GM10847 (cell line): ENCODE results near the gene NRXN3.

Experiments used
- POLR2A ChIP-seq: IDR thresholded peaks from 2 replicates; pipeline ENCODE4 v1.6.1; 2011; ENCODE audit not compliant: insufficient read length; ENCODE audit errors: extremely low read depth

The NRXN3 gene

GRCh38 chr14:79586989-79587598 lies 1416.9 kb downstream of the NRXN3 start:
- no peak for TF ChIP-seq POLR2A

- TF ChIP-seq POLR2A = no peak
Measured at GRCh38 chr14:79587875-79588274, 1417.7 kb downstream of the NRXN3 start.

GRCh38 chr14:79588398-79588797 lies 1418.2 kb downstream of the NRXN3 start:
- TF ChIP-seq POLR2A = no peak

DNA sequence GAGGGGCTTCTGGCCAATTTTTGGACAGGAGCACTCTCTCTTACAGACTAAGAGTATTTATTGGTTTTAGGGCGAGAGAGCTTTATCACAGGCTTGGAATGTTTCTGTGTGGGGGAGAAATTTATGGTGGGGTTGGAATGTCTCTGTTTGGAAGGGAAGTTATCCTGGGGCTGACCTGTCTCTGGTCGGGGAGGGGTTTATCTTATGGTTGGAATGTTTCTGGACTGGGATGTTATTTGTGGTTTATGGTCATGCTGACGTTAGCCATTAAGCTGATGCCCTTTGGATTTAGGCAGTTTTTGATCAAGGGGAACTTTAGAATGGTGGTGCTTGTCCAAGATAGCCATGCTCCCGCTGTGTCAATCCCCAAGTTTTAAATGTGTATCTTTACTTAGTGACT lies 1426.4 kb downstream of the NRXN3 start:
- TF ChIP-seq POLR2A = no peak

GRCh38 chr14:79597566-79597965 lies 1427.4 kb downstream of the NRXN3 start:
- no peak for TF ChIP-seq POLR2A

GRCh38 chr14:79598339-79598738 lies 1428.2 kb downstream of the NRXN3 start:
- no peak for TF ChIP-seq POLR2A

DNA sequence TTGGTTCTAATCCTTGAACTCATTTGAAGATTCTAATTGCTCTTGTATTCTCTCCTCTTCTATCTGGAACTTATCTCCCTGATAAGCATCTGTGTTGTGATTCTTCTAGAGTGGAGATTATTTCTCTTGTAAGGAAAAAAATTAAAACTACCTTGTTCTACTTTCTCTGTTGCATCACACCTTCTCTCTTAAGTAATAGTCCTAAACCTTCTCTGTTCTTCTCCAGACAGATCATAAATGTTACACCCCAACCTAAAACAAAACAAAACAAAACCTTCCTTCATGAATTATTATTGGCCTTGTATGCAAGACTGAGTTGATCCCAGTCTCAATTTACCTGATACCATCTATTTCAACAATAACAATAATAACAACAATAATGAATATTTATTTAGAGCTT lies 1429.1 kb downstream of the NRXN3 start:
- TF ChIP-seq POLR2A = no peak

- no peak for TF ChIP-seq POLR2A
Measured at GRCh38 chr14:79600406-79600805, 1430.2 kb downstream of the NRXN3 start.

GRCh38 chr14:79601579-79601978 lies 1431.4 kb downstream of the NRXN3 start:
- no peak for TF ChIP-seq POLR2A

DNA sequence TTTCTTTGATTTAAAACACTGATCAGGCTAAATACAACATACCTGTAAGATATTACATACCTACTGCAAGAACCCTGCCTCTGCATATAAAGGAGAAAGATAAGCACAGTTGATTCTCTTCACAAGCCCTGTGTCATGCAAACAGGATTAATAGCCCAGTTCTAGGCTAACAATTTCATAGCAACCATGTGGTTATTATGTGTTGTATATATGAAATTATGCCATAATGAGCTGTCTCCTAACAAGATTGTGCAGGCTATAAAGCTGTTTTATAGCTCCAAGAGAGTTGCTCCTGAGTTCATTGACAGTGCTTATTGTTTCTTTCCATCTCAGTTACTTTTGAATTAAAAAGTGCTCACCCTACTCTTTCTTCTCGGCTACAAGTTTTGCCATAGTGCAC lies 1431.9 kb downstream of the NRXN3 start:
- TF ChIP-seq POLR2A = no peak

- no peak for TF ChIP-seq POLR2A
Measured at GRCh38 chr14:79602742-79603141, 1432.6 kb downstream of the NRXN3 start.

- TF ChIP-seq POLR2A = no peak
Measured at GRCh38 chr14:79605849-79606248, 1435.7 kb downstream of the NRXN3 start.

DNA sequence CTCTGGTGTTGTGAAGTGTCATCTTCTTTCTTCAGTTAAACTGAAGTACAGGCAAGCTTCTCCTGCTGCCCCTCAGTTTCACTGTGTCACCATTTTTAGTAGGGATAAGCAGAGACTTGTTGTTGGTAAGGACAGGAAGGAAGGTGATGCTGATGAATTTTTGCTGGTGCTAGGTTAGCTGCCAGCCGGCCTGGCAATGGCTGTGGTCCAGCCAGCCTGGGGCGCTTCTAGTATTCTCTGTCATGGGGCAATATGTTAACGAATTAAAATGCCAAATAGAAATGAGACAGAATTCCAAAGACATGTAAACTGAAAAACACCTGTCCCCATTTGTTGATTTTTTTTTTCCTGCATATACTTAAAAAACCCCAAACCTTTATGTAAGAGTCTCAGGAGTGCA lies 1438.3 kb downstream of the NRXN3 start:
- no peak for TF ChIP-seq POLR2A

DNA sequence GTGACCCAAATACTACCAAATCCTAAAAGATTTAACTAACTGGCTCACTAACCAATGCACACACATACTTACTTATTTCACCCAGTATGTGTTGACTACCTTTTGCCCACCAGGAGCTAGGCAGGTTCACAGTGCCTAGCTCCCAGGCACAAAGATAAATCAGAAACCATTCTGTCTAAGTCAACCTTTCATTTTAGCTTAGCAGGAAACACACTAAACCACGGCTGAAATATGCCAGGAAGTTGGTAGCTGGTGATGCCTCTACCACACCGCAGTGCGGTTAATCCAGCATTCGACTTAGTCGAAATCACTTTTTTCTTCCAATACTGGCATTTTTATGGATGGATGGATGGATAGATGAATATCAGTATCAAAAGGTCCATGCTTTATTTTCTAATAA lies 1443.5 kb downstream of the NRXN3 start:
- TF ChIP-seq POLR2A = no peak

DNA sequence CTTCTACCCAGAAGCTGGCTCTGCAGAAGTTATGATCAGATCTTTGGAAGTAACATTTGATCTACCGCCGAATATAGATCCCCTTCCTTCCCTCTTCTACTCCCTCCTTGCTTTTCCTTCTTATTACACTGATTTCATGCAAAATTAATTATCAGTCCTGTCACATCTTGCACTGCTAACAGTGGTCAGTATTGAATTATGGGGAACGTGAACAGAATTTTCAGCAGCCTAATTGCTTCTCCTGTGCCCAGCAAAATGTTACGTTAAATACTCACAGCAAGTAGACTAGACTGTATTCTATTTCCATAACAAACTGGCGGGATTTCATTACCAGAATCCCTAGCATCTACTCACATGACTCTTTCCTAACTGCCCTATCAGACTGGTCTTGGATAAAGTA lies 1444.3 kb downstream of the NRXN3 start:
- TF ChIP-seq POLR2A = no peak

- TF ChIP-seq POLR2A = no peak
Measured at GRCh38 chr14:79627058-79627457, 1456.9 kb downstream of the NRXN3 start.
